ENCODE measurements around the gene RAD51D. TPM values are rescaled to one million over a fixed set of nuclear protein-coding genes. Genes with fewer than 3 reads are reported as not detected.

RAD51D gene
- total RNA-seq, 2 experiments from 2014 or later: 6.2 to 8.6 TPM

GRCh38 chr17:35147375-35147905, 27.8 kb upstream of the RAD51D start, which contains the start of gene UNC45B:
Gene UNC45B (plus strand): TSS chr17:35147817. CDS start chr17:35148264, 447 bp downstream.
- no peaks in the 10 kb centered on the region for H3K9me3 Mint-ChIP-seq
- Histone ChIP-seq H3K36me3 (ENCODE audit: insufficient read depth, low read length) (no peaks in the 10 kb centered on the region), H3K4me3 (ENCODE audit: low read length) (no peak within 1 kb of the TSS), H3K27me3 (ENCODE audit: control insufficient read depth in 1 of 2, insufficient read depth in 2 of 2, low read length in 2 of 2) (no peaks in the 10 kb centered on the region), H3K9me3 (ENCODE audit: control insufficient read depth in 1 of 2, insufficient read depth in 1 of 2, low read length in 2 of 2) (no peaks in the 10 kb centered on the region), H3K4me1 (ENCODE audit: insufficient read depth, low read length) (peaks cover 2% of the 10 kb centered on the region), H3K27ac (ENCODE audit: low read depth in 1 of 2, low read length in 2 of 2) (no peak within 1 kb of the TSS)
- ChIA-PET POLR2A (interaction anchor here (0.6 kb wide), 1 partner anchor 50 kb away, joined by 4 read pairs; no protein-coding TSS in a partner anchor), CTCF (no interaction called here)
- intact Hi-C loops (cut with DNase I, micrococcal nuclease): no loop called here
- no peaks in the 10 kb centered on the region for H3K27me3 Mint-ChIP-seq
- H3K36me3 Mint-ChIP-seq (ENCODE audit: low read depth): no peaks in the 10 kb centered on the region
- DNase-seq (no peak), ATAC-seq (ENCODE audit: poor library complexity) (no peak)
- no peak for TF ChIP-seq CTCF (IDR thresholded peaks at IDR 0.05)
- H3K27ac Mint-ChIP-seq: no peak within 1 kb of the TSS
- peaks cover 8% of the 10 kb centered on the region for H3K4me1 Mint-ChIP-seq (ENCODE audit: low read depth)
- no peak within 1 kb of the TSS for H3K4me3 Mint-ChIP-seq

GRCh38 chr17:35146214-35146833, 26.7 kb upstream of the RAD51D start:
- POLR2A ChIA-PET: interaction anchor here (1.2 kb wide), 1 partner anchor 15 kb away, joined by 4 read pairs; no protein-coding TSS in a partner anchor
- no peaks in the 10 kb centered on the region for H3K36me3 ChIP-seq (ENCODE audit: insufficient read depth, low read length)
- Mint-ChIP-seq H3K9me3 (no peaks in the 10 kb centered on the region), H3K27ac (no peak overlapping the region), H3K4me3 (no peak overlapping the region), H3K4me1 (ENCODE audit: low read depth) (peaks cover 12% of the 10 kb centered on the region), H3K27me3 (no peaks in the 10 kb centered on the region), H3K36me3 (ENCODE audit: low read depth) (no peaks in the 10 kb centered on the region)
- ATAC-seq (ENCODE audit: poor library complexity) (no peak), DNase-seq (no peak)
- no peak overlapping the region for H3K27ac ChIP-seq (ENCODE audit: low read depth in 1 of 2, low read length in 2 of 2)
- intact Hi-C loops (cut with DNase I, micrococcal nuclease): no loop called here
- no peaks in the 10 kb centered on the region for H3K27me3 ChIP-seq (ENCODE audit: control insufficient read depth in 1 of 2, insufficient read depth in 2 of 2, low read length in 2 of 2)
- no peak overlapping the region for H3K4me3 ChIP-seq (ENCODE audit: low read length)
- H3K4me1 ChIP-seq (ENCODE audit: insufficient read depth, low read length): peaks cover 11% of the 10 kb centered on the region
- no peak for TF ChIP-seq CTCF (IDR thresholded peaks at IDR 0.05)
- no peaks in the 10 kb centered on the region for H3K9me3 ChIP-seq (ENCODE audit: control insufficient read depth in 1 of 2, insufficient read depth in 1 of 2, low read length in 2 of 2)
- CTCF ChIA-PET: no interaction called here

GRCh38 chr17:35144840-35145239, 25.2 kb upstream of the RAD51D start:
- H3K9me3 Mint-ChIP-seq: no peaks in the 10 kb centered on the region
- no peak for ATAC-seq (ENCODE audit: poor library complexity)
- Histone ChIP-seq H3K27ac (ENCODE audit: low read depth in 1 of 2, low read length in 2 of 2) (no peak overlapping the region), H3K27me3 (ENCODE audit: control insufficient read depth in 1 of 2, insufficient read depth in 2 of 2, low read length in 2 of 2) (no peaks in the 10 kb centered on the region), H3K9me3 (ENCODE audit: control insufficient read depth in 1 of 2, insufficient read depth in 1 of 2, low read length in 2 of 2) (no peaks in the 10 kb centered on the region), H3K4me1 (ENCODE audit: insufficient read depth, low read length) (peaks cover 25% of the 10 kb centered on the region), H3K36me3 (ENCODE audit: insufficient read depth, low read length) (peaks cover 2% of the 10 kb centered on the region), H3K4me3 (ENCODE audit: low read length) (no peak overlapping the region)
- H3K27ac Mint-ChIP-seq: no peak overlapping the region
- intact Hi-C loops (cut with DNase I, micrococcal nuclease): no loop called here
- ChIA-PET CTCF (interaction anchor here (1.2 kb wide), 1 partner anchor 16 kb away, joined by 3 read pairs; no protein-coding TSS in a partner anchor), POLR2A (no interaction called here)
- no peak for DNase-seq
- no peak overlapping the region for H3K4me3 Mint-ChIP-seq
- H3K36me3 Mint-ChIP-seq (ENCODE audit: low read depth): peaks cover 6% of the 10 kb centered on the region
- no peak for TF ChIP-seq CTCF (IDR thresholded peaks at IDR 0.05)
- H3K27me3 Mint-ChIP-seq: no peaks in the 10 kb centered on the region
- peaks cover 17% of the 10 kb centered on the region for H3K4me1 Mint-ChIP-seq (ENCODE audit: low read depth)

Data from CD4-positive, alpha-beta T cell (primary cell).